Mononuclear cell (primary cell): ENCODE measurements around the gene ZP1. TPM values are rescaled to one million over a fixed set of nuclear protein-coding genes. Genes with fewer than 3 reads are reported as not detected.
"Not testable (repeated sequence)": the region's sequence is repeated elsewhere in the genome, so short reads cannot be mapped to it uniquely, and the experiment has no call there.

ENCODE experiments used
- H3K27me3 ChIP-seq: 2 replicates; pipeline ENCODE4 v1.6.0; 2011; ENCODE audit warnings: low read length, control low read depth; ENCODE audit not compliant: insufficient read depth
- H3K4me1 ChIP-seq: 2 replicates; pipeline ENCODE4 v1.5.1; 2011; ENCODE audit warnings: mild to moderate bottlenecking, low read length, control low read depth; ENCODE audit not compliant: insufficient read depth
- H3K4me3 ChIP-seq: 2 replicates; pipeline ENCODE4 v1.5.1; 2011; ENCODE audit warnings: mild to moderate bottlenecking, low read length, moderate library complexity
- H3K9me3 ChIP-seq: 2 replicates; pipeline ENCODE4 v1.5.1; 2011; ENCODE audit warnings: low read depth, mild to moderate bottlenecking, control low read depth, low read length
- total RNA-seq: library from RNA; depleted of rRNA; stranded (reverse); fragments of >200 nt; gene quantifications from one replicate; pipeline ENCODE4 v1.2.3, GENCODE V29; 2012

ZP1 gene, protein sequence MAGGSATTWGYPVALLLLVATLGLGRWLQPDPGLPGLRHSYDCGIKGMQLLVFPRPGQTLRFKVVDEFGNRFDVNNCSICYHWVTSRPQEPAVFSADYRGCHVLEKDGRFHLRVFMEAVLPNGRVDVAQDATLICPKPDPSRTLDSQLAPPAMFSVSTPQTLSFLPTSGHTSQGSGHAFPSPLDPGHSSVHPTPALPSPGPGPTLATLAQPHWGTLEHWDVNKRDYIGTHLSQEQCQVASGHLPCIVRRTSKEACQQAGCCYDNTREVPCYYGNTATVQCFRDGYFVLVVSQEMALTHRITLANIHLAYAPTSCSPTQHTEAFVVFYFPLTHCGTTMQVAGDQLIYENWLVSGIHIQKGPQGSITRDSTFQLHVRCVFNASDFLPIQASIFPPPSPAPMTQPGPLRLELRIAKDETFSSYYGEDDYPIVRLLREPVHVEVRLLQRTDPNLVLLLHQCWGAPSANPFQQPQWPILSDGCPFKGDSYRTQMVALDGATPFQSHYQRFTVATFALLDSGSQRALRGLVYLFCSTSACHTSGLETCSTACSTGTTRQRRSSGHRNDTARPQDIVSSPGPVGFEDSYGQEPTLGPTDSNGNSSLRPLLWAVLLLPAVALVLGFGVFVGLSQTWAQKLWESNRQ
- total RNA-seq, result not detected

GRCh38 chr11:60866911-60867870 is at the start of gene ZP1:
Gene ZP1 (plus strand): TSS chr11:60867542. CDS start chr11:60867562, 20 bp downstream.
- no peak within 1 kb of the TSS for H3K4me3 ChIP-seq
- no peaks in the 10 kb centered on the region for H3K9me3 ChIP-seq
- peaks cover 9% of the 10 kb centered on the region for H3K4me1 ChIP-seq
- H3K27me3 ChIP-seq, result no peaks in the 10 kb centered on the region

- Histone ChIP-seq H3K9me3 (peaks cover 8% of the 10 kb centered on the region), H3K27me3 (no peaks in the 10 kb centered on the region), H3K4me3 (no peak overlapping the region), H3K4me1 (no peaks in the 10 kb centered on the region)
Measured at GRCh38 chr11:60818057-60818456, 49.3 kb upstream of the ZP1 start.

GRCh38 chr11:60821827-60822599 is 45.3 kb upstream of the ZP1 start:
- Histone ChIP-seq H3K9me3 (peaks cover 2% of the 10 kb centered on the region), H3K4me3 (no peak overlapping the region), H3K27me3 (no peaks in the 10 kb centered on the region)

DNA sequence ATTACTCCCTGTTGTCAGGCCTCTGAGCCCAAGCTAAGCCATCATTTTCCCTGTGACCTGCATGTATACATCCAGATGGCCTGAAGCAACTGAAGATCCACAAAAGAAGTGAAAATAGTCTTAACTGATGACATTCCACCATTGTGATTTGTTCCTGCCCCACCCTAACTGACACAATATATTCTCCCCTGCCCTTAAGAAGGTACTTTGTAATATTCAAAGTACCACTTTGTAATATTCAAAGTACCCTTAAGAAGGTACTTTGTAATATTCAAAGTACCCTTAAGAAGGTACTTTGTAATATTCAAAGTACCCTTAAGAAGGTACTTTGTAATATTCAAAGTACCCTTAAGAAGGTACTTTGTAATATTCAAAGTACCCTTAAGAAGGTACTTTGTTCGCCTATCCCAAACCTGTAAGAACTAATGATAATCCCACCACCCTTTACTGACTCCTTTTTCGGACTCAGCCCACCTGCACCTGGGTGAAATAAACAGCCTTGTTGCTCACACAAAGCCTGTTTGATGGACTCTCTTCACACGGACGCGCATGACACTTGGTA is 43.5 kb upstream of the ZP1 start:
- not testable (repeated sequence) for H3K4me3 ChIP-seq, H3K9me3 ChIP-seq, H3K27me3 ChIP-seq, H3K4me1 ChIP-seq

More at GRCh38 chr11:60821827-60822599, 45.3 kb upstream of the ZP1 start:
- H3K4me1 ChIP-seq, result no peaks in the 10 kb centered on the region

- Histone ChIP-seq H3K9me3 (no peaks in the 10 kb centered on the region), H3K4me3 (no peak overlapping the region), H3K27me3 (no peaks in the 10 kb centered on the region), H3K4me1 (no peaks in the 10 kb centered on the region)
Measured at GRCh38 chr11:60825118-60825517, 42.2 kb upstream of the ZP1 start.

DNA sequence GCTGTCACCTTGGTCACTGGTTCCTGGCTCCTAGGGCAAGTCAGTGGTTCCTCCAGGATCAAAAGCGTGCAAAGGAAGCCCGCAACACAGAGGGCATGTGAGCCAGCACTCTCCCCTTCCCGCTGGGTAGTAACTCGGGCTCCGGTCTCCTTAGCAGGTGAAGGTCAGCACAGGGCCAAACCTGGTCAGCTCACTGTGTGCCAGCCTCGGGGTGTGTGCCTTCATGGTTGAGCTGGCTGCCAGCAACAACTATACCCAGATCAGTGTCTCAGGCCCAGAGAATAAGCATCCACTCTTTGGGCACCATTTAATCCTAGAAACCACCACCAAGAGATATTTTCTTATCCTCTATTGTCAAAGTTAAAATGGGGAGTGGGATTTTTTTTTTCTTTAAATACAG is 41.6 kb upstream of the ZP1 start:
- H3K27me3 ChIP-seq, result no peaks in the 10 kb centered on the region
- H3K4me3 ChIP-seq, result no peak overlapping the region
- H3K9me3 ChIP-seq, result no peaks in the 10 kb centered on the region
- H3K4me1 ChIP-seq, result no peaks in the 10 kb centered on the region

- Histone ChIP-seq H3K4me3 (no peak overlapping the region), H3K4me1 (peaks cover 18% of the 10 kb centered on the region), H3K27me3 (peaks cover 2% of the 10 kb centered on the region), H3K9me3 (no peaks in the 10 kb centered on the region)
Measured at GRCh38 chr11:60830478-60831142, 36.7 kb upstream of the ZP1 start.

- H3K4me1 ChIP-seq, result peaks cover 23% of the 10 kb centered on the region
- peaks cover 2% of the 10 kb centered on the region for H3K27me3 ChIP-seq
- H3K9me3 ChIP-seq, result no peaks in the 10 kb centered on the region
- no peak overlapping the region for H3K4me3 ChIP-seq
Measured at GRCh38 chr11:60831143-60831500, 36.2 kb upstream of the ZP1 start.

DNA sequence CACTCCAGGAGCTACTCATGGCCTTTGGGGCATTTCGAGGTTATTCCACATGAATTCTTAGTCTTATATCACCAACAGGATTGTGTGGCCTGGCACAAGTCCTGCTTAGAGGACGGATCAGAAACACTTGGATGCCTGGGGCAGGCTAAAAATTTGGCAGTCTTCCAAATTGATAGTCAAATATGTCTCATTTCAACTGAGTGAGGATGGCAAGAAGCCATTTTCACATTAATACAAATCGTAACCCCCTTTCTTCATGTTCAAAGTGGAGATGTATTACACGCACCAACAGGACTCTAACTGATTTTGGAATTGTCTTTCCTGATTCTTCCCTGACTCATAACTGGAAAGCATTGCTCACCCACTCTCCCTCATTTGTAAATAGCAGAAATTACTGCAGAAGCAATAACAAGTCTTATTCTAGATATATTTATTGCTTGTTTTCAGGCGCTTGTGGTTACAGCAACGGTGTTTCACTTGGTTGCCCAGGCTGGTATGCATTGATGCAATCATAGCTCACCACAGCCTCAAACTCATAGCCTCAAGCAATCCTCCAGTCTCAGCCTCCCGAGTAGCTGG is 35.8 kb upstream of the ZP1 start:
- H3K4me1 ChIP-seq, result peaks cover 28% of the 10 kb centered on the region
- H3K9me3 ChIP-seq, result no peaks in the 10 kb centered on the region
- peaks cover 2% of the 10 kb centered on the region for H3K27me3 ChIP-seq
- H3K4me3 ChIP-seq, result no peak overlapping the region

- no peaks in the 10 kb centered on the region for H3K9me3 ChIP-seq
- peaks cover 2% of the 10 kb centered on the region for H3K27me3 ChIP-seq
- no peak overlapping the region for H3K4me3 ChIP-seq
- H3K4me1 ChIP-seq, result peaks cover 36% of the 10 kb centered on the region
Measured at GRCh38 chr11:60834742-60835533, 32.4 kb upstream of the ZP1 start.

DNA sequence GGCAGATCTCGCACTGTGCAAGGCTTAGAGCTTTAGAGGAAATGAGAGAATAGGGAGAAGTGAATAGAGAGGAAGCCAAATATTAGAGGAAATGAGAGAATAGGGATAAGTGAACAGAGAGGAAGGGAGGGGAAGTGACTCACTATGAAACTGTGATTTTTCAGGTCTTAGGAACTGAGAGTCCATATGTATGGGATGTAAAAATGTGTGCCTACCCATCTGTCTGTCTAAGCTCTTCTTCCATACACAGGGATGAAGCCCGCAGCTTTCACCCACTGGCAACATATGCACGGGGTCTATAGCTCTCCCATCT is 31.9 kb upstream of the ZP1 start:
- H3K4me3 ChIP-seq, result no peak overlapping the region
- no peaks in the 10 kb centered on the region for H3K9me3 ChIP-seq

DNA sequence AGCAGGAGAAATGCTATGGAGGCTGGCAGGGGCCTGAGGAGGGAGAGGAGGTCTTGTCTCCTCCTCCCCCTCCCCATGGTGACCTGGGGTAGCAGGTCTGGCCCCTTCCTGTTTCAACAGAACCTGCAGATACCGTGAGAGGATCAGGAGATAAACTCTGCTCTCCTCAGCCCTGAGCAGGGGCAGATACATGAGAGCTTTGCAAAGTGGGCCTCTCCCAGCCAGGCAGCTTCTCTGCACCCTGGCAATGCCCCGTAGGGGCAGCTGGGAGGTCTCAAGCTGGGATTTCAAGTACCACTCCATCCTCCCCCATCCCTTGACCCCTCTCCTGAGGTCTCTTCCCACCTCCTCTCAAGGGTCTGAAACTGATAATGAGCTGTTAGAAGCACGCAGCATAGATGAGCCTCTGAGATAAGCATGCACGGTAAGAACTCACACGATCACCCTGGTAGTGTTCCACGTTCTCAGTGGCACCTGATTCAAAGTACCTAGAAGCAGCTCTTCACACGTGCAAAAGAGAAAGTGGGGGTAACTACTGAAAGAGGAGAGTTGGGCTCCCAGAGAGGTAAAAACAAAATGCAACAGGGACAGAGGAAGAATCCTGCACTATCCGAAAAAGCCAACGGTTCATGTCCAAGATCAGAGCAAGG is 30.4 kb upstream of the ZP1 start:
- Histone ChIP-seq H3K4me1 (peaks cover 44% of the 10 kb centered on the region), H3K27me3 (peaks cover 2% of the 10 kb centered on the region), H3K4me3 (no peak overlapping the region), H3K9me3 (no peaks in the 10 kb centered on the region)

More for the DNA sequence above, 31.9 kb upstream of the ZP1 start:
- H3K27me3 ChIP-seq, result peaks cover 2% of the 10 kb centered on the region
- peaks cover 36% of the 10 kb centered on the region for H3K4me1 ChIP-seq

- H3K9me3 ChIP-seq, result no peaks in the 10 kb centered on the region
- no peak overlapping the region for H3K4me3 ChIP-seq
- no peaks in the 10 kb centered on the region for H3K27me3 ChIP-seq
- peaks cover 53% of the 10 kb centered on the region for H3K4me1 ChIP-seq
Measured at GRCh38 chr11:60838132-60838531, 29.2 kb upstream of the ZP1 start.
